ENCODE data around the gene PDGFD. TPM values are rescaled to one million over a fixed set of nuclear protein-coding genes. Genes with fewer than 3 reads are reported as not detected.

The PDGFD gene
- total and polyA plus RNA-seq, 12 donors: 6.0 to 17.5 (median 10.7) TPM

DNA sequence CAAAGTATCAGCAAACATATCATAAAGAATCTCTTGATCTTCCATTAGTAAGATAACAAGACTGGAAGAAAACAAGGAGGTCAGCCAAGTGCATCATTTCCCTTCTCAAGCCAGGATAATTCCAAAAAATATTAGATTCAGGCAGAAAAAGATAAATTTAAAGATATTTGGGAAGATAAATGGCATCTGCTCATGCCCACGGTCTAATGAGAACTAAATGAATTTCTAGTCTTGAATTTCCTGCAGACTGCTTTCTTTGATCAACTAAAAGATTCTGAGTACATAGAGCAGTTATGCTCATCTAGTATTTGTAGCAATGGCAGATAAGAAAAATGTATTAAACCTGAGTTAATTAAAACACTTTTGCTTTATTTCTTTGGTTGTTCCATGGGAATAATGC, 96.4 kb downstream of the PDGFD start:
- no peak for ATAC-seq
- TF ChIP-seq, protein P1, sequence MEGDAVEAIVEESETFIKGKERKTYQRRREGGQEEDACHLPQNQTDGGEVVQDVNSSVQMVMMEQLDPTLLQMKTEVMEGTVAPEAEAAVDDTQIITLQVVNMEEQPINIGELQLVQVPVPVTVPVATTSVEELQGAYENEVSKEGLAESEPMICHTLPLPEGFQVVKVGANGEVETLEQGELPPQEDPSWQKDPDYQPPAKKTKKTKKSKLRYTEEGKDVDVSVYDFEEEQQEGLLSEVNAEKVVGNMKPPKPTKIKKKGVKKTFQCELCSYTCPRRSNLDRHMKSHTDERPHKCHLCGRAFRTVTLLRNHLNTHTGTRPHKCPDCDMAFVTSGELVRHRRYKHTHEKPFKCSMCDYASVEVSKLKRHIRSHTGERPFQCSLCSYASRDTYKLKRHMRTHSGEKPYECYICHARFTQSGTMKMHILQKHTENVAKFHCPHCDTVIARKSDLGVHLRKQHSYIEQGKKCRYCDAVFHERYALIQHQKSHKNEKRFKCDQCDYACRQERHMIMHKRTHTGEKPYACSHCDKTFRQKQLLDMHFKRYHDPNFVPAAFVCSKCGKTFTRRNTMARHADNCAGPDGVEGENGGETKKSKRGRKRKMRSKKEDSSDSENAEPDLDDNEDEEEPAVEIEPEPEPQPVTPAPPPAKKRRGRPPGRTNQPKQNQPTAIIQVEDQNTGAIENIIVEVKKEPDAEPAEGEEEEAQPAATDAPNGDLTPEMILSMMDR (IDR thresholded peaks at IDR 0.05): no peak
- no peaks in the 10 kb centered on the region for H3K27me3 ChIP-seq
- H3K4me1 ChIP-seq: peaks cover 0 to 16% (median 0%) of the 10 kb centered on the region in 9 donors
- intact Hi-C loops (cut with DNase I): no loop called here
- 68 to 85% methylated on average over 1 of the region's 1 CpG for WGBS, 2 donors
- H3K4me3 ChIP-seq: no peak overlapping the region
- no peak for DNase-seq
- no peaks in the 10 kb centered on the region for H3K36me3 ChIP-seq
- no peak overlapping the region for H3K27ac ChIP-seq
- no peaks in the 10 kb centered on the region for H3K9me3 ChIP-seq

DNA sequence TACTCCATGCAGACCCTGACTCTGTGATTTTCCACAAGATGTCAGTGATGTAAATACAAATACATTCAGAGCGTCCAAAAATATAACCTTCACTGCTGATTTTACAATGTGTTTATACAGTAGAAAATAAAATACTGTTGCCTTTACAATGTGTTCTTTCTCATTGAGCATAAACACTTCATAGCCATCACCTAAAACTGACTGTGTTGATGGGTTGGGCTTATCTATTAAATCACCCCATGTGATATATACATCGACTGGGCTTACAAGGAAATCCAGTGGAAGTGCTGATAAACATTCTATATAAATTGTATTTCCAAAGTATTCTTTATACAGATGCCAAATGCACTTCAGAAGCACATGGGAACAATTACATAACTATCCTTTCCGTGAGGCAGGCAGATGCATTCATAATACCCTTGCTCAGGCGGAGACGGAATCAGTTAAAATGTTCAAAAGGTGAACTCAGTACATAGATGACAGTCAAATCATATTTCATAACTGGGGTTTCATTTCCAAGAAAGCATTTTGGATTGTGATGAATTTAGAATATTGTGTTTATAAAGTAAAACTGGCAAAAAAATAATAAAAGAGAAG, 99.8 kb downstream of the PDGFD start:
- WGBS, 2 donors: 49 to 54% methylated on average over 5 of the region's 5 CpGs
- DNase-seq (no peak), ATAC-seq (peak in 1 of 8 donors; percentile 61)
- H3K4me3 ChIP-seq: no peak overlapping the region
- intact Hi-C loops (cut with DNase I): no loop called here
- H3K9me3 ChIP-seq: no peaks in the 10 kb centered on the region
- TF ChIP-seq, protein P1 (IDR thresholded peaks at IDR 0.05): no peak
- no peaks in the 10 kb centered on the region for H3K36me3 ChIP-seq
- no peaks in the 10 kb centered on the region for H3K27me3 ChIP-seq
- peaks cover 0 to 24% (median 0%) of the 10 kb centered on the region in 9 donors for H3K4me1 ChIP-seq
- H3K27ac ChIP-seq: no peak overlapping the region

DNA sequence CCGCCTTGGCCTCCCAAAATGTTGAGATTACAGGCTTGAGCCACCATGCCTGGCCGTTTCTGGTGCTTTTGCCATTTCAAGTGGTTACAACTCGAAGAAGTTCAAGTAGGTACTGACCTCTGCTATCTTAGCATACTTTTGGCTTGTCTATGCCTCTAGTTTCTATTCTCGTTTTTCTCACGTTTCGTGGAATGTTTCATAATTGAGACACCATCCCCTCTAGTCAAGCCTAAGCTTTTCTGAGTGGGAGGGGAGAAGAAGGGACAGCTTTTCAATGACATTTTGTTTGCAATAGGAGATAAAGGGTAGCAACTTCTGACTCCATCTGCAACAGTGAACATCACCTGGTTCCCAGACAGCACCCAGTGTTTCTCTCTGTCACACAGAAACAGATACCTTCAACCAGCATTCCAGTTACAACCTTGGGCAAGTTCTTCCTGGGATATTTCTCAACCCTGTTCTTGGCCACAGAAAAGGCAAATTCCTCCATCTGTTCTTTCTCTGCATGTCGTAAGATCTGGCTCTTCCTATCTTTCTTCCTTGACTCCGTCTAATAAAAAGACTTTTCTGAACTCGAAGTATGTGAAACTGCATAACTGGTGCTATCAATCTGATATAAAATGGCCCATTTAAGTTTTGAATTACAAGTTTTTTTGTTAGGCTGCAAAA, 102.0 kb downstream of the PDGFD start:
- DNase-seq: no peak
- Histone ChIP-seq H3K4me3 (no peak overlapping the region), H3K27ac (no peak overlapping the region), H3K27me3 (no peaks in the 10 kb centered on the region), H3K4me1 (peaks cover 0 to 24% (median 0%) of the 10 kb centered on the region in 9 donors), H3K36me3 (no peaks in the 10 kb centered on the region), H3K9me3 (no peaks in the 10 kb centered on the region)
- intact Hi-C loops (cut with DNase I): no loop called here
- 65 to 67% methylated on average over 9 of the region's 9 CpGs for WGBS, 2 donors
- TF ChIP-seq, protein P1 (IDR thresholded peaks at IDR 0.05): no peak
- peak in 3 of 8 donors; percentile 33 to 67 (median 52) for ATAC-seq

DNA sequence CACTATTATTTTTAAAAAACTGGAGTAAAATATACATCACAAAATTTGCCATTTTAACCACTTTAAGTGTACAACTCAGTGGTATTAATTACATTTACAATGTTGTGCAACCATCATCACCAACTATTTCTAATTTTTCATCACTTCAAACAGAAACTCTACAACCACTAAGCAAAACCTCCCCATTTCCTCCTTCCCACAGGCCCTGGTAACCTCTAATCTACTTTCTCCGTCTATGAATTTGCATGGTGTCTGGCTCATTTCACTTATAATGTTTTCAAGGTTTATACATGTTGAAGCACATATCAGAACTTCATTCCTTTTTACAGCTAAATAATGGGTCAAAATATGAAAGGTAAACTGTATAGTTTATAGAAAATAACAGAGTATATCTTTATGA, 103.1 kb downstream of the PDGFD start:
- WGBS, 2 donors: 55% methylated on average over 1 of the region's 1 CpG

More for the DNA sequence above, 103.1 kb downstream of the PDGFD start:
- Histone ChIP-seq H3K27me3 (no peaks in the 10 kb centered on the region), H3K4me1 (peaks cover 0 to 24% (median 0%) of the 10 kb centered on the region in 9 donors), H3K4me3 (no peak overlapping the region), H3K27ac (no peak overlapping the region), H3K36me3 (no peaks in the 10 kb centered on the region), H3K9me3 (no peaks in the 10 kb centered on the region)
- no peak for DNase-seq
- intact Hi-C loops (cut with DNase I): no loop called here
- TF ChIP-seq, protein P1 (IDR thresholded peaks at IDR 0.05): no peak
- ATAC-seq: no peak

All from heart right ventricle (tissue), 16 donors.